ENCODE results near the gene DCAF6. TPM values are rescaled to one million over a fixed set of nuclear protein-coding genes. Genes with fewer than 3 reads are reported as not detected.
"Not testable (repeated sequence)": the region's sequence is repeated elsewhere in the genome, so short reads cannot be mapped to it uniquely, and the experiment has no call there.

The DCAF6 gene
- total RNA-seq, 2 donors from 2014 or later = 129 TPM

- ATAC-seq (no peak), DNase-seq (no peak)
- intact Hi-C loops (cut with DNase I) = no loop called here
Measured at GRCh38 chr1:168050880-168051279, 114.4 kb downstream of the DCAF6 start.

GRCh38 chr1:168053681-168054080 is 117.2 kb downstream of the DCAF6 start:
- intact Hi-C loops (cut with DNase I) = no loop called here
- DNase-seq = no peak
- peak; percentile 73 to 79 for ATAC-seq

- intact Hi-C loops (cut with DNase I) = no loop called here
- peak; percentile 44 to 68 for ATAC-seq
- DNase-seq = no peak
Measured at GRCh38 chr1:168054117-168054516, 117.6 kb downstream of the DCAF6 start.

- intact Hi-C loops (cut with DNase I); DNase-seq: not testable (repeated sequence)
- peak; percentile 53 to 69 for ATAC-seq
Measured at GRCh38 chr1:168056152-168056551, 119.7 kb downstream of the DCAF6 start.

- ATAC-seq (no peak), DNase-seq (no peak)
- intact Hi-C loops (cut with DNase I) = no loop called here
Measured at GRCh38 chr1:168057355-168057754, 120.9 kb downstream of the DCAF6 start.

GRCh38 chr1:168057921-168058320 is 121.4 kb downstream of the DCAF6 start:
- DNase-seq (no peak), ATAC-seq (no peak)
- intact Hi-C loops (cut with DNase I) = no loop called here

GRCh38 chr1:168064216-168064615 is 127.7 kb downstream of the DCAF6 start:
- intact Hi-C loops (cut with DNase I) = no loop called here
- no peak for DNase-seq
- no peak for ATAC-seq

GRCh38 chr1:168065506-168065905 is 129.0 kb downstream of the DCAF6 start:
- ATAC-seq = no peak
- intact Hi-C loops (cut with DNase I) = no loop called here
- DNase-seq = no peak

- intact Hi-C loops (cut with DNase I) = no loop called here
- DNase-seq = no peak
- no peak for ATAC-seq
Measured at GRCh38 chr1:168069384-168069783, 132.9 kb downstream of the DCAF6 start.

- ATAC-seq = no peak
- intact Hi-C loops (cut with DNase I) = loop anchor here in 1 of 2 donors (10.0 kb wide), 1 partner anchor 65 kb away; no protein-coding TSS in a partner anchor
- DNase-seq = no peak
Measured at GRCh38 chr1:168079761-168080160, 143.3 kb downstream of the DCAF6 start.

- DNase-seq = no peak
- intact Hi-C loops (cut with DNase I) = loop anchor here in 1 of 2 donors (10.0 kb wide), 1 partner anchor 63 kb away; no protein-coding TSS in a partner anchor
- ATAC-seq = peak in 1 of 2 donors; percentile 8
Measured at GRCh38 chr1:168081373-168082007, 145.0 kb downstream of the DCAF6 start.

- DNase-seq (peak; percentile 73), ATAC-seq (peak; percentile 51 to 69)
- intact Hi-C loops (cut with DNase I) = loop anchor here in 1 of 2 donors (10.0 kb wide), 1 partner anchor 63 kb away; no protein-coding TSS in a partner anchor
Measured at GRCh38 chr1:168082008-168082876, 145.8 kb downstream of the DCAF6 start.

GRCh38 chr1:168083456-168084325 is 147.2 kb downstream of the DCAF6 start:
- ATAC-seq (no peak), DNase-seq (no peak)
- intact Hi-C loops (cut with DNase I) = loop anchor here in 1 of 2 donors (10.0 kb wide), 1 partner anchor 61 kb away; no protein-coding TSS in a partner anchor

- intact Hi-C loops (cut with DNase I) = loop anchor here in 1 of 2 donors (10.0 kb wide), 1 partner anchor 60 kb away; no protein-coding TSS in a partner anchor
- ATAC-seq = peak; percentile 58 to 60
- peak; percentile 71 for DNase-seq
Measured at GRCh38 chr1:168084396-168085231, 148.1 kb downstream of the DCAF6 start.

- DNase-seq (peak; percentile 64), ATAC-seq (peak; percentile 64 to 78)
- intact Hi-C loops (cut with DNase I) = loop anchor here in 1 of 2 donors (10.0 kb wide), 1 partner anchor 59 kb away; no protein-coding TSS in a partner anchor
Measured at GRCh38 chr1:168085401-168085872, 149.0 kb downstream of the DCAF6 start.

GRCh38 chr1:168086438-168086837 is 150.0 kb downstream of the DCAF6 start:
- intact Hi-C loops (cut with DNase I) = loop anchor here in 1 of 2 donors (10.0 kb wide), 1 partner anchor 58 kb away; no protein-coding TSS in a partner anchor
- DNase-seq (no peak), ATAC-seq (no peak)

GRCh38 chr1:168087696-168088095 is 151.2 kb downstream of the DCAF6 start:
- ATAC-seq (no peak), DNase-seq (no peak)
- intact Hi-C loops (cut with DNase I) = loop anchor here in 1 of 2 donors (10.0 kb wide), 1 partner anchor 57 kb away; no protein-coding TSS in a partner anchor
